Cardiac fibroblast (primary cell): ENCODE results near the gene MTOR.

Experiments used
- DNase-seq, 2 donors: peaks; one replicate each; pipeline versions ENCODE4 v3.0.0 to v3.0.0-alpha.2; 2010; ENCODE audit warnings: low read depth in 2 of 2
- H3K4me3 ChIP-seq, 2 donors: replicated peaks in 1 of 2; 1 replicate in 1 of 2; 2 replicates in 1 of 2; pipeline ENCODE4 v1.5.1; 2011; ENCODE audit warnings: low read depth in 2 of 2, low read length in 2 of 2, mild to moderate bottlenecking in 2 of 2, moderate library complexity in 1 of 2
- CTCF ChIP-seq: IDR thresholded peaks from one replicate; pipeline ENCODE4 v1.5.1; 2011; ENCODE audit warnings: low read depth, mild to moderate bottlenecking, low read length, inconsistent platforms

Gene MTOR

GRCh38 chr1:11198851-11199594, 63.3 kb downstream of the MTOR start:
- no peak for TF ChIP-seq CTCF
- H3K4me3 ChIP-seq, result no peak overlapping the region
- no peak for DNase-seq

GRCh38 chr1:11198257-11198656, 64.1 kb downstream of the MTOR start:
- TF ChIP-seq CTCF, result no peak
- no peak overlapping the region for H3K4me3 ChIP-seq
- DNase-seq, result no peak

GRCh38 chr1:11197359-11197758, 65.0 kb downstream of the MTOR start:
- TF ChIP-seq CTCF, result no peak
- no peak for DNase-seq

GRCh38 chr1:11196945-11197344, 65.4 kb downstream of the MTOR start:
- no peak for TF ChIP-seq CTCF
- peak in 1 of 2 donors; percentile 18 for DNase-seq
- no peak overlapping the region for H3K4me3 ChIP-seq

More at GRCh38 chr1:11197359-11197758, 65.0 kb downstream of the MTOR start:
- no peak overlapping the region for H3K4me3 ChIP-seq

- TF ChIP-seq CTCF, result no peak
- no peak overlapping the region for H3K4me3 ChIP-seq
- no peak for DNase-seq
These were observed 67.8 kb downstream of the MTOR start for GRCh38 chr1:11194407-11195176.

GRCh38 chr1:11193376-11193775, 69.0 kb downstream of the MTOR start:
- no peak overlapping the region for H3K4me3 ChIP-seq
- no peak for DNase-seq
- no peak for TF ChIP-seq CTCF
